MM.1S (cell line): Measurements from ENCODE around the gene STAT6.

Experiments
- DNase-seq: peaks from one replicate; pipeline ENCODE4 v3.0.0-alpha.2; 2015
- H2AFZ ChIP-seq: fragments of 300-600 bp; sonication (generic); 2 replicates; pipeline ENCODE4 v1.6.0; 2016; ENCODE audit warnings: antibody characterized with exemption, low read length
- H3F3A ChIP-seq: fragments of 300-600 bp; sonication (generic); 2 replicates; pipeline ENCODE4 v1.6.1; 2016; ENCODE audit warnings: mild to moderate bottlenecking, antibody characterized with exemption, low read length, moderate library complexity, mixed read lengths; ENCODE audit not compliant: insufficient read depth
- H3K27ac ChIP-seq: fragments of 300-600 bp; sonication (generic); 2 replicates; pipeline ENCODE4 v1.5.1; 2016; ENCODE audit warnings: mild to moderate bottlenecking, low read length
- H3K27me3 ChIP-seq: fragments of 300-600 bp; sonication (generic); replicated peaks from 2 replicates; pipeline ENCODE4 v1.6.0; 2016; ENCODE audit warnings: low read length; ENCODE audit not compliant: insufficient read depth
- H3K36me3 ChIP-seq: fragments of 300-600 bp; sonication (generic); replicated peaks from 2 replicates; pipeline ENCODE4 v1.6.1; 2016; ENCODE audit warnings: mild to moderate bottlenecking, low read length, mixed read lengths; ENCODE audit not compliant: insufficient read depth
- H3K4me1 ChIP-seq: fragments of 300-600 bp; sonication (generic); 2 replicates; pipeline ENCODE4 v1.6.1; 2016; ENCODE audit warnings: low read length, mixed read lengths
- H3K4me2 ChIP-seq: fragments of 300-600 bp; sonication (generic); 2 replicates; pipeline ENCODE4 v1.6.0; 2016; ENCODE audit warnings: low read depth, low read length
- H3K4me3 ChIP-seq: fragments of 300-600 bp; sonication (generic); 2 replicates; pipeline ENCODE4 v1.5.1; 2016; ENCODE audit warnings: low read length, mixed read lengths
- H3K79me2 ChIP-seq: fragments of 300-600 bp; sonication (generic); 2 replicates; pipeline ENCODE4 v1.6.1; 2016; ENCODE audit warnings: mixed run types, low read length, mixed read lengths
- H3K9ac ChIP-seq: fragments of 300-600 bp; sonication (generic); 2 replicates; pipeline ENCODE4 v1.6.1; 2016; ENCODE audit warnings: low read length, mixed read lengths
- H3K9me2 ChIP-seq: fragments of 300-600 bp; sonication (generic); replicated peaks from 2 replicates; pipeline ENCODE4 v1.6.1; 2016; ENCODE audit warnings: mild to moderate bottlenecking, low read length, mixed read lengths; ENCODE audit not compliant: insufficient read depth
- H3K9me3 ChIP-seq: fragments of 300-600 bp; sonication (generic); replicated peaks from 2 replicates; pipeline ENCODE4 v1.6.1; 2016; ENCODE audit warnings: mild to moderate bottlenecking, low read length, mixed read lengths; ENCODE audit not compliant: insufficient read depth
- H4K20me1 ChIP-seq: fragments of 300-600 bp; sonication (generic); 2 replicates; pipeline ENCODE4 v1.6.1; 2016; ENCODE audit warnings: mild to moderate bottlenecking, low read length, moderate library complexity, mixed read lengths; ENCODE audit not compliant: insufficient read depth
- EZH2 ChIP-seq: fragments of 300-600 bp; sonication (generic); optimal IDR thresholded peaks from 2 replicates; pipeline ENCODE3; 2017; ENCODE audit warnings: low read depth, mild to moderate bottlenecking, antibody characterized with exemption, low read length, mixed read lengths
- EZH2phosphoT487 ChIP-seq: fragments of 300-600 bp; sonication (generic); IDR thresholded peaks from 2 replicates; pipeline ENCODE4 v1.6.1; 2018; ENCODE audit warnings: antibody characterized with exemption, low read length
- TF ChIP-seq, protein P1 (sequence below): fragments of 300-600 bp; sonication (generic); IDR thresholded peaks from 2 replicates; pipeline ENCODE4 v1.5.1; 2016; ENCODE audit warnings: antibody characterized with exemption, low read length, mixed read lengths

Gene STAT6

DNA sequence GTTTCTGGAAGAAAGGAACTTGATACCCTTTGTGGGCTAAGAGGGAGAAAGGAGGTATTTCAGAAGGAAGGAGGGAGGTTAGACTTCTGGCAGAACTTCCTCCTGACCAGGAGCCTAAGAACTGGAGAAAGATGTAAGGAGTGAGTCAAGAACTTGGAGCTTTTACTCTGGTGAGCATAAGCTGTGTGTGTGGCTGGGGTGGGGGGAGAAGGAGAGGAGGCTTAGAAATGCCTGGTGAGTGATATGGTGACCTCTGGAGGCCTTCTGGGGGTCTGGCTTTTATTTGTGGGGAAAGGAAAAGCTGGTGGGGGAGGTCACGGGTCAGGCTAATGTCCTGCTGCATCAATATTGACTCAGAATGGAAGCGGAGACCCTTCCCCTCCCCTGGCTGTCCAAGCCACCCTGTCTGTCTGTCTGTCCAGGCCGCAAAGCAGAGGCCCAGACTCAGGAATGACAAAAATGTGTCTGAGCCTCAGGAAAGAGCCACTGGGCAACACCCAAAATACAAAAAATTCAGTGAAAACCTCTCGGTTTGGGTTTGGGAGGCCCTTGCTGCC, 21.9 kb upstream of the STAT6 start:
- Histone ChIP-seq H3K9me3 (no peaks in the 10 kb centered on the region), H3K79me2 (no peaks in the 10 kb centered on the region), H2AFZ (no peak overlapping the region), H3K4me1 (0 out of 2 replicates have a peak, but pooled peaks cover 3% of the 10 kb centered on the region), H3K27me3 (peaks cover 34% of the 10 kb centered on the region), H3K9me2 (no peaks in the 10 kb centered on the region), H3K9ac (no peak overlapping the region), H3K4me3 (no peak overlapping the region), H3K36me3 (no peaks in the 10 kb centered on the region), H3K27ac (no peak overlapping the region), H3K4me2 (no peak overlapping the region), H4K20me1 (no peaks in the 10 kb centered on the region), H3F3A (no peaks in the 10 kb centered on the region)
- DNase-seq, result no peak
- TF ChIP-seq EZH2phosphoT487 (no peak), EZH2 (no peak)
- TF ChIP-seq, protein P1, sequence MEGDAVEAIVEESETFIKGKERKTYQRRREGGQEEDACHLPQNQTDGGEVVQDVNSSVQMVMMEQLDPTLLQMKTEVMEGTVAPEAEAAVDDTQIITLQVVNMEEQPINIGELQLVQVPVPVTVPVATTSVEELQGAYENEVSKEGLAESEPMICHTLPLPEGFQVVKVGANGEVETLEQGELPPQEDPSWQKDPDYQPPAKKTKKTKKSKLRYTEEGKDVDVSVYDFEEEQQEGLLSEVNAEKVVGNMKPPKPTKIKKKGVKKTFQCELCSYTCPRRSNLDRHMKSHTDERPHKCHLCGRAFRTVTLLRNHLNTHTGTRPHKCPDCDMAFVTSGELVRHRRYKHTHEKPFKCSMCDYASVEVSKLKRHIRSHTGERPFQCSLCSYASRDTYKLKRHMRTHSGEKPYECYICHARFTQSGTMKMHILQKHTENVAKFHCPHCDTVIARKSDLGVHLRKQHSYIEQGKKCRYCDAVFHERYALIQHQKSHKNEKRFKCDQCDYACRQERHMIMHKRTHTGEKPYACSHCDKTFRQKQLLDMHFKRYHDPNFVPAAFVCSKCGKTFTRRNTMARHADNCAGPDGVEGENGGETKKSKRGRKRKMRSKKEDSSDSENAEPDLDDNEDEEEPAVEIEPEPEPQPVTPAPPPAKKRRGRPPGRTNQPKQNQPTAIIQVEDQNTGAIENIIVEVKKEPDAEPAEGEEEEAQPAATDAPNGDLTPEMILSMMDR, result no peak

DNA sequence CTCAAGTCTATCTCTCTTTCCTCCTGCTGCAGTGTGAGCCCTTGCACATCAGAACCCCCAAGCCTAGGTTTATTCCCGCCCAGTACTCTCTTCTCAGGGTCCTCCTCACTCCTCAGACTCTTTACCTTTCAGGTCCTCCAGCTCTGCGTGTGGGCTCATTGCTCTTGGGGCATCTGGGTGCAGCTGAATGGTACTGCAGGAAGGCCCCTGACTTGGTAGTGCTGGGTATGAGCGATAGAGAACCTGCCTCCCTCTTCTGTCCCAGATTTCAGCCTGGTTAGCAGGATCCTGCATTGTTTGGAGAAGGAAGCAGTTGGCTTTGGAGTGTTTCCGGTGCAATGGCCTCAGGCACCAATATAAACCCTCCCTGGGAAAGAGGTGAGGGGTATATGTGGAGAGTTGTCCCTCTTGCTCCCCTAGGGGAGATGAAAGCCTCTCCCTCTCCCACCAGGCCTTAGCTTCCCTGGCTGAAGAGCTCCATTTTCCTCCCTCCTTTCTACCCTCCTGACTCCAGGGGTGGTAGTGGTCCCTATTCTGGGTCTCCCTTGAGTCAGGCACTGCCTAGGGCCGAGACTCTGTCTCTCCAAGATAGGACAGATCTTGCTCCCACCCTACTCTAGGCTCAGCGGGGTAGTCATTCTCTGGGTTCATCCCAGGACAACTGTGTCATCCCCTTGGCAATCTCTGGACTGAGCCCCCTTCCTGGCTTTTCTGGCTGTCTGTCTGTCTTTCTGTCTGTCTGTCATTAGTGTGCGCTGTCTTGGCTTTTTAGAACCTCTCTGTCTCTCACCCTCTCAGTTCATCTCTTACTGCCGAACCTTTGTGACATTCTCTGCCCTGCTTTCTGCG, 21.0 kb upstream of the STAT6 start:
- DNase-seq, result no peak
- H3K27ac ChIP-seq, result no peak overlapping the region
- H4K20me1 ChIP-seq, result no peaks in the 10 kb centered on the region

GRCh38 chr12:57130941-57131340, 19.8 kb upstream of the STAT6 start:
- Histone ChIP-seq H3K27ac (no peak overlapping the region), H3K27me3 (peaks cover 34% of the 10 kb centered on the region), H3K9me2 (no peaks in the 10 kb centered on the region), H3K9ac (no peak overlapping the region), H3K36me3 (no peaks in the 10 kb centered on the region), H4K20me1 (no peaks in the 10 kb centered on the region), H3F3A (no peaks in the 10 kb centered on the region), H3K4me1 (peaks cover 9% of the 10 kb centered on the region; the same call in 1 of the 2 replicates), H3K4me3 (no peak overlapping the region), H3K4me2 (no peak overlapping the region), H3K79me2 (no peaks in the 10 kb centered on the region), H2AFZ (no peak overlapping the region), H3K9me3 (no peaks in the 10 kb centered on the region)
- no peak for DNase-seq
- TF ChIP-seq EZH2phosphoT487 (no peak), EZH2 (no peak)
- TF ChIP-seq, protein P1, result no peak

More for the DNA sequence above, 21.0 kb upstream of the STAT6 start:
- H3K9me3 ChIP-seq, result no peaks in the 10 kb centered on the region
- H3F3A ChIP-seq, result no peaks in the 10 kb centered on the region
- TF ChIP-seq EZH2phosphoT487 (no peak), EZH2 (no peak)
- TF ChIP-seq, protein P1, result no peak
- peaks cover 3% of the 10 kb centered on the region; the same call in 1 of the 2 replicates for H3K4me1 ChIP-seq
- peaks cover 34% of the 10 kb centered on the region for H3K27me3 ChIP-seq
- H3K9ac ChIP-seq, result no peak overlapping the region
- H3K4me2 ChIP-seq, result no peak overlapping the region
- H3K9me2 ChIP-seq, result no peaks in the 10 kb centered on the region
- H2AFZ ChIP-seq, result no peak overlapping the region
- no peaks in the 10 kb centered on the region for H3K79me2 ChIP-seq
- no peak overlapping the region for H3K4me3 ChIP-seq
- H3K36me3 ChIP-seq, result no peaks in the 10 kb centered on the region
